ENCODE measurements around the gene BACH2.
A peak's percentile ranks its signal among the peaks of the same experiment; 100 is the strongest.

Gene BACH2

GRCh38 chr6:90139272-90139817 is 157.3 kb downstream of the BACH2 start:
- Histone ChIP-seq H3K9me3 (ENCODE audit: control insufficient read depth, insufficient read depth, low read length) (no peaks in the 10 kb centered on the region), H3K4me2 (ENCODE audit: low read length) (peak overlapping the region; percentile 30), H3K9me2 (replicated peaks; ENCODE audit: control insufficient read depth, low read length) (no peaks in the 10 kb centered on the region), H3K27ac (ENCODE audit: low read depth, low read length) (no peak overlapping the region; the same call in 1 of the 2 replicates), H3K36me3 (ENCODE audit: control insufficient read depth, low read length) (peaks cover 98% of the 10 kb centered on the region), H3K4me3 (ENCODE audit: low read length) (no peak overlapping the region), H4K20me1 (ENCODE audit: control insufficient read depth, insufficient read depth, low read depth, low read length) (peaks cover 69% of the 10 kb centered on the region), H3K27me3 (ENCODE audit: control insufficient read depth, low read length) (no peaks in the 10 kb centered on the region), H3K4me1 (ENCODE audit: control insufficient read depth, low read length) (peaks cover 99% of the 10 kb centered on the region), H3K79me2 (ENCODE audit: control insufficient read depth, low read length) (peaks cover 100% of the 10 kb centered on the region), H3F3A (ENCODE audit: control insufficient read depth, insufficient read depth) (peaks cover 57% of the 10 kb centered on the region)
- TF ChIP-seq CTCF (IDR thresholded peaks at IDR 0.05; ENCODE audit: low read depth, low read length, poor library complexity, severe bottlenecking): no peak
- TF ChIP-seq EZH2phosphoT487 (IDR thresholded peaks at IDR 0.05; ENCODE audit: borderline replicate concordance, low read length): no peak

- Histone ChIP-seq H3K4me3 (ENCODE audit: low read length) (0 out of 2 replicates have a peak overlapping the region, but pooled peaks have one; percentile 15), H3K9me2 (replicated peaks; ENCODE audit: control insufficient read depth, low read length) (no peaks in the 10 kb centered on the region), H3K27ac (ENCODE audit: low read depth, low read length) (peak overlapping the region; percentile 17; the same call in 1 of the 2 replicates), H3K4me1 (ENCODE audit: control insufficient read depth, low read length) (peaks cover 93% of the 10 kb centered on the region), H3K79me2 (ENCODE audit: control insufficient read depth, low read length) (peaks cover 99% of the 10 kb centered on the region), H3F3A (ENCODE audit: control insufficient read depth, insufficient read depth) (peaks cover 58% of the 10 kb centered on the region), H3K9me3 (ENCODE audit: control insufficient read depth, insufficient read depth, low read length) (no peaks in the 10 kb centered on the region), H3K4me2 (ENCODE audit: low read length) (peak overlapping the region; percentile 37), H3K36me3 (ENCODE audit: control insufficient read depth, low read length) (peaks cover 93% of the 10 kb centered on the region), H4K20me1 (ENCODE audit: control insufficient read depth, insufficient read depth, low read depth, low read length) (peaks cover 70% of the 10 kb centered on the region), H3K27me3 (ENCODE audit: control insufficient read depth, low read length) (no peaks in the 10 kb centered on the region)
- TF ChIP-seq EZH2phosphoT487 (IDR thresholded peaks at IDR 0.05; ENCODE audit: borderline replicate concordance, low read length) (no peak), CTCF (IDR thresholded peaks at IDR 0.05; ENCODE audit: low read depth, low read length, poor library complexity, severe bottlenecking) (no peak)
Observed at GRCh38 chr6:90136837-90137568, 159.6 kb downstream of the BACH2 start.

GRCh38 chr6:90136176-90136575 is 160.5 kb downstream of the BACH2 start:
- peaks cover 74% of the 10 kb centered on the region for H4K20me1 ChIP-seq (ENCODE audit: control insufficient read depth, insufficient read depth, low read depth, low read length)
- peaks cover 93% of the 10 kb centered on the region for H3K4me1 ChIP-seq (ENCODE audit: control insufficient read depth, low read length)
- H3K27ac ChIP-seq (ENCODE audit: low read depth, low read length): peak overlapping the region; percentile 17; the same call in 1 of the 2 replicates
- H3K36me3 ChIP-seq (ENCODE audit: control insufficient read depth, low read length): peaks cover 93% of the 10 kb centered on the region
- H3K4me3 ChIP-seq (ENCODE audit: low read length): no peak overlapping the region
- peak overlapping the region; percentile 37 for H3K4me2 ChIP-seq (ENCODE audit: low read length)
- H3F3A ChIP-seq (ENCODE audit: control insufficient read depth, insufficient read depth): peaks cover 66% of the 10 kb centered on the region
- no peaks in the 10 kb centered on the region for H3K9me2 ChIP-seq (replicated peaks; ENCODE audit: control insufficient read depth, low read length)
- TF ChIP-seq CTCF (IDR thresholded peaks at IDR 0.05; ENCODE audit: low read depth, low read length, poor library complexity, severe bottlenecking) (no peak), EZH2phosphoT487 (IDR thresholded peaks at IDR 0.05; ENCODE audit: borderline replicate concordance, low read length) (no peak)
- H3K79me2 ChIP-seq (ENCODE audit: control insufficient read depth, low read length): peaks cover 99% of the 10 kb centered on the region
- H3K27me3 ChIP-seq (ENCODE audit: control insufficient read depth, low read length): no peaks in the 10 kb centered on the region
- H3K9me3 ChIP-seq (ENCODE audit: control insufficient read depth, insufficient read depth, low read length): no peaks in the 10 kb centered on the region
